ENCODE results near the gene TAOK1.

- TF ChIP-seq NR1H2 (CRISPR knock-in tag; IDR thresholded peaks at IDR 0.05) (no peak), ZNF423 (CRISPR knock-in tag; IDR thresholded peaks at IDR 0.05) (no peak), ELF4 (CRISPR knock-in tag; IDR thresholded peaks at IDR 0.05; ENCODE audit: low read depth) (no peak), PRDM15 (CRISPR knock-in tag; IDR thresholded peaks at IDR 0.05) (no peak), ZNF121 (CRISPR knock-in tag; IDR thresholded peaks at IDR 0.05) (no peak)
- TF ChIP-seq, protein P1, sequence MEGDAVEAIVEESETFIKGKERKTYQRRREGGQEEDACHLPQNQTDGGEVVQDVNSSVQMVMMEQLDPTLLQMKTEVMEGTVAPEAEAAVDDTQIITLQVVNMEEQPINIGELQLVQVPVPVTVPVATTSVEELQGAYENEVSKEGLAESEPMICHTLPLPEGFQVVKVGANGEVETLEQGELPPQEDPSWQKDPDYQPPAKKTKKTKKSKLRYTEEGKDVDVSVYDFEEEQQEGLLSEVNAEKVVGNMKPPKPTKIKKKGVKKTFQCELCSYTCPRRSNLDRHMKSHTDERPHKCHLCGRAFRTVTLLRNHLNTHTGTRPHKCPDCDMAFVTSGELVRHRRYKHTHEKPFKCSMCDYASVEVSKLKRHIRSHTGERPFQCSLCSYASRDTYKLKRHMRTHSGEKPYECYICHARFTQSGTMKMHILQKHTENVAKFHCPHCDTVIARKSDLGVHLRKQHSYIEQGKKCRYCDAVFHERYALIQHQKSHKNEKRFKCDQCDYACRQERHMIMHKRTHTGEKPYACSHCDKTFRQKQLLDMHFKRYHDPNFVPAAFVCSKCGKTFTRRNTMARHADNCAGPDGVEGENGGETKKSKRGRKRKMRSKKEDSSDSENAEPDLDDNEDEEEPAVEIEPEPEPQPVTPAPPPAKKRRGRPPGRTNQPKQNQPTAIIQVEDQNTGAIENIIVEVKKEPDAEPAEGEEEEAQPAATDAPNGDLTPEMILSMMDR (IDR thresholded peaks at IDR 0.05), result no peak
- TF ChIP-seq, protein P2, sequence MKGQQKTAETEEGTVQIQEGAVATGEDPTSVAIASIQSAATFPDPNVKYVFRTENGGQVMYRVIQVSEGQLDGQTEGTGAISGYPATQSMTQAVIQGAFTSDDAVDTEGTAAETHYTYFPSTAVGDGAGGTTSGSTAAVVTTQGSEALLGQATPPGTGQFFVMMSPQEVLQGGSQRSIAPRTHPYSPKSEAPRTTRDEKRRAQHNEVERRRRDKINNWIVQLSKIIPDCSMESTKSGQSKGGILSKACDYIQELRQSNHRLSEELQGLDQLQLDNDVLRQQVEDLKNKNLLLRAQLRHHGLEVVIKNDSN (CRISPR knock-in tag; IDR thresholded peaks at IDR 0.05), result no peak
- TF ChIP-seq, protein P3, sequence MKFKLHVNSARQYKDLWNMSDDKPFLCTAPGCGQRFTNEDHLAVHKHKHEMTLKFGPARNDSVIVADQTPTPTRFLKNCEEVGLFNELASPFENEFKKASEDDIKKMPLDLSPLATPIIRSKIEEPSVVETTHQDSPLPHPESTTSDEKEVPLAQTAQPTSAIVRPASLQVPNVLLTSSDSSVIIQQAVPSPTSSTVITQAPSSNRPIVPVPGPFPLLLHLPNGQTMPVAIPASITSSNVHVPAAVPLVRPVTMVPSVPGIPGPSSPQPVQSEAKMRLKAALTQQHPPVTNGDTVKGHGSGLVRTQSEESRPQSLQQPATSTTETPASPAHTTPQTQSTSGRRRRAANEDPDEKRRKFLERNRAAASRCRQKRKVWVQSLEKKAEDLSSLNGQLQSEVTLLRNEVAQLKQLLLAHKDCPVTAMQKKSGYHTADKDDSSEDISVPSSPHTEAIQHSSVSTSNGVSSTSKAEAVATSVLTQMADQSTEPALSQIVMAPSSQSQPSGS (CRISPR knock-in tag; IDR thresholded peaks at IDR 0.05; ENCODE audit: borderline replicate concordance, low read depth), result no peak
Observed at GRCh38 chr17:29588017-29588561, 197.9 kb downstream of the TAOK1 start.
